Effector memory CD8-positive, alpha-beta T cell (primary cell): ENCODE data around the gene CXCL12.

Source experiments
- ATAC-seq: fragments of 150-1000 bp; cut with Tn5 transposase; replicated peaks from 2 replicates; pipeline ENCODE4 v1.10.0; 2021; ENCODE audit warnings: mild to moderate bottlenecking, moderate library complexity
- DNase-seq, 3 experiments: peaks; one replicate each; pipeline ENCODE4 v3.0.0; 2021
- H3K27ac Mint-ChIP-seq, 2 donors: one replicate each; pipeline ENCODE4 v1.8.0; 2022; ENCODE audit warnings: mild to moderate bottlenecking in 2 of 2, mixed read lengths in 2 of 2, moderate library complexity in 2 of 2
- H3K27me3 Mint-ChIP-seq, 2 donors: one replicate each; pipeline ENCODE4 v1.8.0; 2022; ENCODE audit warnings: mixed read lengths in 2 of 2
- H3K36me3 Mint-ChIP-seq: one replicate; pipeline ENCODE4 v1.8.0; 2022; ENCODE audit warnings: mild to moderate bottlenecking, moderate library complexity, mixed read lengths; ENCODE audit not compliant: insufficient read depth
- H3K4me1 Mint-ChIP-seq, 2 donors: one replicate each; pipeline ENCODE4 v1.8.0; 2022; ENCODE audit warnings: low read depth in 2 of 2, mixed read lengths in 2 of 2
- H3K4me3 Mint-ChIP-seq, 2 donors: one replicate each; pipeline ENCODE4 v1.8.0; 2022; ENCODE audit warnings: mild to moderate bottlenecking in 2 of 2, mixed read lengths in 2 of 2, moderate library complexity in 2 of 2
- H3K9me3 Mint-ChIP-seq, 2 donors: one replicate each; pipeline ENCODE4 v1.8.0; 2022; ENCODE audit warnings: mixed read lengths in 2 of 2

The CXCL12 gene

DNA sequence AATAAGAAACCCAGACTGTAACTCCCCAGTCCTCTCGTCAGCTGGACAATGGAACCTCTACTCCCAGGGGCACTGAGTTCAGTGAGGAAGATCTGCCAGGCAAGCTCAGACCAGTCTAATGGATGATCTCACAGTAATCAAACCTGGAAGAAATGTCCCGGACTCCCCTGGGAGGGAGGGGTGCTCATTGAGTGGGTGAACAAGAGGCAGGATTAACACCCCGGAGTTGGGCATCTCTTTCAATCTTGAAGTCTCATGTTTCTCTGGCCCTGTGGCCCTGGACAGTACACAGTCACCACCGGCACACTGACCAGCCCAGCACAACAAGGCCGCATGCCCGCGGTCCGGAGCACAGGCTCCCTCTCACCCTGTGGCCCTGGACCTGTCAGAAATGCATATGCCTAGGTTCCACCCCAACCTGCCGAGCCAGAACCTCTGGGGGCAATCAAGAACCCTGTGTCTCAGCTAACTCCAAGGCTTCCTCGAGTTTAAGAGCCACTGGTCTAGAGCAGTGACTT, 27.8 kb downstream of the CXCL12 start:
- H3K27me3 Mint-ChIP-seq = peaks cover 31 to 46% of the 10 kb centered on the region in 2 donors
- H3K36me3 Mint-ChIP-seq = no peaks in the 10 kb centered on the region
- ATAC-seq = no peak
- no peaks in the 10 kb centered on the region for H3K9me3 Mint-ChIP-seq
- DNase-seq = no peak
- H3K4me1 Mint-ChIP-seq = no peaks in the 10 kb centered on the region
- no peak overlapping the region for H3K4me3 Mint-ChIP-seq
- H3K27ac Mint-ChIP-seq = no peak overlapping the region

DNA sequence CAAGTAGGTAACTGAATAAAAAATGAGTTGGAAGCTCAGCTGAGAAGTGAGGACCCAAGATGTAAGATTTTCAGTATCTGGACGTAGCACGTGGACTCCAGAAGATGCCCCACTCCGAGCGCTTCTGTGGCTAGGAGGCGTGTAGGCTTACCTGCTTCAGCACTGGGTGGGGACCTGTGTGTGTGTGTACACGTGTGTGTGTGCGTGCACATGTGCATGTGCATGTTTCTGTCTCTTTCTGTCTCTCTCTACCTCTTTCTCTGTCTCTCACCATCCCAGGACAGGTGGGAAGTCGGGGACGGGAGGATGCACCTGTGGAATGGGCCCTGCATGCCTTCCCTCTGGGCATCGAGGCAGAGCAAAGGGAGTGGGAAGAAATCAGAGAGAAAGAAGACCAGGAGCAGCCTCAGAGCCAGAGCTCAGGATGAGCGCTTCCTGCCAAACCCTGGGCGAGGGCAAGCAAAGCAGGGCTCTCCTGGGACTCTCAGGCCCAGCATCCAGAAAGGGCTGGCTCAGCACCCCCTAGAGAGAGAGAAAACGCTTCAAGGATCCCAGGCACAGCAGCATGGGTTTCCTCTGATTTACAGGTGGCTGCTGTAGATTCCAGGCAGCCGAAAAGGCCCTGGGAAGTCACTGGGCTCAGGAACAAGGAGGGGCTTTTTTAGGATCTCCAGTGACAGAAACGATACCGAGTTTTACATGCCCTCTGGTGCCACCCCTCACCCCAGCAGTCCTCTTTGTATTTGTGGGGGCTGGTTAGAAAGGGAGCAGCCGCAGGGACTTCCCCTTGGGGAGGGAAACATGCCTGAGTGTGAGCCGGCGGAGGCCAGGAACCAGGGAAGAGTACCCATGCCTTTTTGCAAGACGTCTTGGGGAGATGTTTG, 28.5 kb downstream of the CXCL12 start:
- Mint-ChIP-seq H3K27me3 (peaks cover 31 to 42% of the 10 kb centered on the region in 2 donors), H3K4me1 (no peaks in the 10 kb centered on the region), H3K27ac (no peak overlapping the region), H3K4me3 (no peak overlapping the region), H3K36me3 (no peaks in the 10 kb centered on the region), H3K9me3 (no peaks in the 10 kb centered on the region)
- DNase-seq (no peak), ATAC-seq (no peak)

DNA sequence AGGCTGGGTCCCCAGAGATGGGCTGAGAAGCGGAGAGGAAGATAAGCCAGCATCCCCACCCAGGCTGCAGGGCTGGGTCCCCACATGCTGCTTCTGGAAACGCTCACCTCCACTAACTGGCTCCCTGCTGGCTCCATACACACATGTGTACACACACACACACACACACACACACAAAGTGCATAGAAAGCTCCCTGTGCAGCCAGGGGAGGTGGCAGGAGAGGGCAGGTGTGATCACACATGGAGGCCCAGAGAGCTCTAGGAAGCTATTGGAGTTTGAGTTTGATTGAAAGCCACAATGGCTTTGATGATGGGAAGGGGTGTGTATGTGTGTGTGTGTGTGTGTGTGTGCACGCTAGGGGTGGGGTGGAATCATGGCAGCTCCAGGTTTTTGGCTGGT, 29.3 kb downstream of the CXCL12 start:
- Mint-ChIP-seq H3K27me3 (peaks cover 31 to 38% of the 10 kb centered on the region in 2 donors), H3K9me3 (no peaks in the 10 kb centered on the region), H3K27ac (no peak overlapping the region), H3K4me3 (no peak overlapping the region), H3K36me3 (no peaks in the 10 kb centered on the region), H3K4me1 (no peaks in the 10 kb centered on the region)
- DNase-seq (no peak), ATAC-seq (no peak)

DNA sequence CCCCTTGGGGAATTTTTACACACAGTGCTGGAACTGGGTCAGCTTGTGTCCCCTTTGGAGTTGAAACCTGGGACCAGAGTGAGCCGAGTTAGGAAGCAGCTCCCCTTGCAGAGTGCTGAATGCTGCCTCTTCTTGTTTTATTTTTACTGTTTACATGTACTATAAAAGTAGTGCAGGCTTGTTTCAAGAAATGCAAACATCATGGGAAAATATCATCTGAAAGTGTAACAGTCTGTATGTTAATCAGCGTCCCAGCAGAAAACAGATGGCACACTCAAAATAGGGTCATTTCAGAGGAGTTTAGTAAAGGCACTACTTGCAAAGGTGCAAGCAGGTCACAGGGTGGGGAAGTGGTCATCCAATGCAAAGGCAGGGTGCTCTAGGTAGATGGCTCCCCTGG, 30.1 kb downstream of the CXCL12 start:
- Mint-ChIP-seq H3K36me3 (no peaks in the 10 kb centered on the region), H3K9me3 (no peaks in the 10 kb centered on the region), H3K4me1 (no peaks in the 10 kb centered on the region), H3K4me3 (no peak overlapping the region), H3K27ac (no peak overlapping the region), H3K27me3 (peaks cover 25 to 31% of the 10 kb centered on the region in 2 donors)
- DNase-seq (no peak), ATAC-seq (no peak)

DNA sequence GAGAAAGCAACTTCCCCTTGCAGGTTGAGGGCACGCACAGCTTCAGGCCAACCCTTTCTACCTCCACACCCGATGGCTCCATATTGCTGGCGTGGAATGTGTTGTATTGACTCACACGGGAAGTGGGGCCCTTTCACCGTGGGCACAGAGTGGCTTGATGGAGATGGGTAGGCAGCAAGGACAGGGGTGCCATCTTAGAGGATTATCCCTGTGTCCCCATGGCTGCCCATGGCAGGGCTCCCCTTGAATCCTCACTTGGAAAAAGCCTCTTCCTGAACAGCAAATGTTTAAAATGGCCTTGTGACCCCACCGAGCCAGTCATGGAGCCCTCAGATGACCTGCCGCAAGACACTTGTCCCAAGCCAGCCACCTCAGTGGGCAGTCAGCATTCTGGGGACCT, 31.2 kb downstream of the CXCL12 start:
- DNase-seq = no peak
- peaks cover 24% of the 10 kb centered on the region in 2 donors for H3K27me3 Mint-ChIP-seq
- H3K4me3 Mint-ChIP-seq = no peak overlapping the region
- H3K4me1 Mint-ChIP-seq = no peaks in the 10 kb centered on the region
- no peaks in the 10 kb centered on the region for H3K36me3 Mint-ChIP-seq
- no peak for ATAC-seq
- H3K9me3 Mint-ChIP-seq = no peaks in the 10 kb centered on the region
- H3K27ac Mint-ChIP-seq = no peak overlapping the region

DNA sequence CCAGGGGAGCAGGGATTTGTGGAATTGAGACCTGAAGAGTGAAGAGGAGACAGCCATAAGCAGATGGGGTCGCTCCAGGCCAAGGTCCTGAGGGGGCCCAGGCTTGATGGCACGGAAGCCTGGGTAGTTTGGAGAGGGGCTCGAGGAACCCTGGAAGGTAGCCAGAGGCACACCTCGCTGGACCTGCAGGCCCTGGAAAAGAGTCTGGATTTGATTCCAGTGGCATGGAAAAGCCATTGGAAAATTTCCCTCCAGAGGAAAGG, 31.8 kb downstream of the CXCL12 start:
- H3K27me3 Mint-ChIP-seq = peaks cover 20 to 24% of the 10 kb centered on the region in 2 donors
- no peak for ATAC-seq
- H3K36me3 Mint-ChIP-seq = no peaks in the 10 kb centered on the region
- no peak overlapping the region for H3K4me3 Mint-ChIP-seq
- no peak overlapping the region for H3K27ac Mint-ChIP-seq
- no peak for DNase-seq
- H3K4me1 Mint-ChIP-seq = no peaks in the 10 kb centered on the region
- H3K9me3 Mint-ChIP-seq = no peaks in the 10 kb centered on the region

DNA sequence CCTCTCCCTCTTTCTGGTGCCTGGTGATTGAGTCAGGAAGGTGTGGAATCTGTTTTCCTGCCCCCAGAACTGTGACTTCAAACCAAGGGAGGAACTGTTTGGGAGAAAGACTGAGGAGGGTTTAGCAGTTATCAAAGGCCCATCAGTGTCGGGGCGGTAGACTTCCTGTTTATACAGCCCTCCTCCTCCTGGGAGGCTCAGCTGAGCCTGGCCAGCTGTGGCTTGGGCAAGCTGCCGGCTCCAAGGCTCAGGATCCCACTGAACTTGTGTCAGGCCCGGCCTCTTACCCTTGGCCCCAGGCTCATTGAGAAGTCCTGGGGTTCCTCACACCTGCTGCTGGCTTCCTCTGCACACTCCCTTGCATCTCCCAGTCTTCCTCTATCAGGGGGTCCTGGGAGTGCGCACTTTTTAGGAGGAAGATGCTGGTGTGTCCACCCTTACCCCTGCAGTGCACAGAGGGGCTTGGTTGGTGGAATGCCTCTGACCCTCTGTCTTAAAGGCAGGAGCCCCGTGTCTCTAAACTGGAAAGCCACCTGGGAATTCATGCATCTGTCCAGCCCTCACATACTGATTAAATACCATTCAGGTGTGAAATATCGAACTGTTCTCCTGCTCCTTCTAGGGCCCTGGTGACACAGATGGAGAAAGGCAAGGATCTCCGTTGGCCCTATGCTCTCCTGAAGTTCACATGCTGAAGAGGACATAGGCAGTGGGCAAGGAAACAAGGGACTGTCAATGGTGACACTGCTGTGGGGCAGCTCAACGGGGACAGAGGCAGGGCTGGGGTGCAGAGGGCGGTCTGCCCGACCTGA, 32.4 kb downstream of the CXCL12 start:
- DNase-seq (no peak), ATAC-seq (no peak)
- Mint-ChIP-seq H3K4me3 (no peak overlapping the region), H3K9me3 (no peaks in the 10 kb centered on the region), H3K27ac (no peak overlapping the region), H3K4me1 (no peaks in the 10 kb centered on the region), H3K36me3 (no peaks in the 10 kb centered on the region), H3K27me3 (peaks cover 14 to 24% of the 10 kb centered on the region in 2 donors)

DNA sequence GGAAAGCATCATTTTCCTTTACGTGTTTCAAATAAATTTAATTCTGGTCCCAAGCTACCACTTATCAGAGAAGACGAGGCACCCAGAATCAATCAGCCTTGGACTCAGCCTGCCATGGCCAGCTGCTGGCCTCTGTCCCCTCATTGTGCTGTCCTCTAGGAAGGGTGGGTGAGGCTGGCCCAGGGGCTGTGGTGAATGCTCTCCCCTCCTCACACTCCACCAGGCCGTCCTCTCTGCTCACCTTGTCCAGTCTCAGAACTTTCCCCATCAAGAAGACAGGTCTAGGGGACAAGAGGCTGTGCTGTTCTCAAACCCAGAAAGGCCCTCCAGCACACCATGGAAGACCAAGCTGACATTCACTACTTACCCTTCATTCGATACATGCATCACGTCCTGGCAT, 36.4 kb downstream of the CXCL12 start:
- H3K27me3 Mint-ChIP-seq = peaks cover 17 to 33% of the 10 kb centered on the region in 2 donors
- no peaks in the 10 kb centered on the region for H3K36me3 Mint-ChIP-seq
- DNase-seq (no peak), ATAC-seq (no peak)
- H3K9me3 Mint-ChIP-seq = no peaks in the 10 kb centered on the region
- H3K4me1 Mint-ChIP-seq = peaks cover 0 to 2% of the 10 kb centered on the region in 2 donors
- H3K4me3 Mint-ChIP-seq = no peak overlapping the region
- no peak overlapping the region for H3K27ac Mint-ChIP-seq

DNA sequence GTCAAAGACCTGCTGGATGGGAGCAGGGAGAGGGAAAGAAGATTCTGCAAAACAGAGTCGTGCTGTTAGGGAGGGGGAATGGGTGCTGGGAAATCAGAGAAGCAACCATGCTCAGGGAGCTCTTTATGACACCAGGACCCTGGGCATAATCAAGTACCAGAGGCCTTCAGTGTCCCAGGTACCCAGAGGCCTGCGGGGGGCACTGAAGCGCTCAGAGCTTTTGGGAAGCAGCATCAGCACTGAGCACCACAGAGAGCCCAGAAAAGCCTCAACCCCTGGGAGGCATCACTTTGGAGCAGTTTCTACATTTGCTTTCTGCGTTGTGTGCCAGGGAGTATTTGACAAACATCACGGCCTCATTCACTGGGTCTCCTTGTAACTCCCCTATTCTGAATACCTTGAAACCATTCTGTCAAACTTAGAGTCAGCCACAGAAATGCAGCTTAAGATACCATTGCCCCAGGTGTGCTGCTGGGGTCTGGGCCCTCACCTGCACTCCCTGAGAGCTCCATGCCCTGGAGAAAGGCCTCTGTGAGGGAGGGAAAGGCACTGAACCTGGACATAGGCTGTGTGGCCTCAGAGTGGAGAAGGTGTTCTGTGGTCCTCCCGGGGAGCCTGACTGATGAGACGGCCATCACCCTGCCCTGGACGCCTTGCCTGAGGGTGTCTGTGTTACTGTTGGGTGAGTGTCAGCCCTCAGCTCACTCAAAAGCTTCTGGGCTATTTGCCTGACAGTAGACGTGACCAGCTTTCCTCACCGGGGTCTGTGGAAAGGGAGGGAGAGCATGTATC, 37.1 kb downstream of the CXCL12 start:
- Mint-ChIP-seq H3K4me1 (peaks cover 0 to 2% of the 10 kb centered on the region in 2 donors), H3K27ac (no peak overlapping the region), H3K9me3 (no peaks in the 10 kb centered on the region), H3K4me3 (no peak overlapping the region), H3K27me3 (peaks cover 17 to 33% of the 10 kb centered on the region in 2 donors), H3K36me3 (no peaks in the 10 kb centered on the region)
- no peak for DNase-seq
- ATAC-seq = no peak

DNA sequence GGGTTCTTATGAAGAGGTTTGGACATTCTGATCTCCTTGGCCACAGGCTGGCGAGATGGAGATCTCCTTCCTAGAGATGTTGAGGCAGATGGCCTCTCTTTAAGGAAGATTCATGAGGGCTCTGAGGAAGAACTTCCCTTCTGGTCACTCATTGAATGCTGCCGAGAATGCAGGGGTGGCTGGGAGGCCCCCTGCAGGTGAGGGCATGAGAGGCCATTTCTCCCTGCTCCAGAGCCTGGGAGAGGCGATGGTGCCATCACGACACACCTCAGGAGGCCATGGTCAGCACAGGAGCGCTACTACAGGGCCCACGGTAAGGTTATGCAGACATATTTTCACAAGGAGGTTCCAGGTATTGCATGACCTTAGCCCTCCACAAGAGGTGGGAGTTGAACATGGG, 40.2 kb downstream of the CXCL12 start:
- Mint-ChIP-seq H3K4me1 (peaks cover 0 to 2% of the 10 kb centered on the region in 2 donors), H3K4me3 (no peak overlapping the region), H3K9me3 (no peaks in the 10 kb centered on the region), H3K27ac (no peak overlapping the region), H3K27me3 (peaks cover 20 to 30% of the 10 kb centered on the region in 2 donors), H3K36me3 (no peaks in the 10 kb centered on the region)
- no peak for DNase-seq
- ATAC-seq = no peak

DNA sequence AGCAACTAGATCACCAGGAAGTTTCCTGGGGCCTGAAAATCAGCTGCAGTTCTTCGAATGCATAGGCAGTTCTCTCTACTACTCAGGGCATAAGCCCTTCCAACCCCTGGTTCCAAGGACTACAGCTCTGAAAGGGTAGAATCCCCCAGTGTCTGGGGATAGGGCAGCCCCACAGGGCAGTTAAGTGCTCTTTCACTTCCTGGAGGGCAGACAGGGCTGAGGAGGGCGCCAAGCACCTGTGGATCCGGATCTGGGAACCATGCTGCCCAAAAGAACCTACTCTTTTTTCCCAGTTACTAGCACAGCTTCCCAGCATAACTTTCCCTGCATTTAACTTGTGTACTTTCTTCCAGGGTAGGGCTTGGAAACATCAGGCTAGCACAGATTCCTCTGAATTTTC, 41.1 kb downstream of the CXCL12 start:
- Mint-ChIP-seq H3K36me3 (no peaks in the 10 kb centered on the region), H3K4me1 (peaks cover 0 to 2% of the 10 kb centered on the region in 2 donors), H3K27me3 (peaks cover 20 to 33% of the 10 kb centered on the region in 2 donors), H3K4me3 (no peak overlapping the region), H3K27ac (no peak overlapping the region), H3K9me3 (no peaks in the 10 kb centered on the region)
- ATAC-seq (no peak), DNase-seq (no peak)

DNA sequence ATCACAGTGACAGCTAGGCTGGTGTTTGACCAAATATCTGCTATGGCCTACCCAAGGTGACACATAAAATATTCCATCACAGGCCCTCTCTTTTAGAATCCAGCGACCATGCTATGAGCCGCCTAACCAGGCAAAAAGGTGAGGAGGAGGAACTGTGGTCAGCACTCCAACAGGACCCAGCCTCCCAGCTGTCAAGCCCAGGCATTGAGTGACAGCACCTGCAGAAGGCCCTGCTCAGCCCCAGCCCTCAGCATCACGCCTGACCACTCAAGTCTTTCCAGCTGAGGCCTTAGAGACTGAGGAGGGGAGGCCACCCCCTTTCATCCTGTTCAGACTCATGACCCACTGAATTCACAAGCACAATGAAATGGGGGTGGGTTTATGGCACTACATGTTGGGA, 43.0 kb downstream of the CXCL12 start:
- Mint-ChIP-seq H3K4me3 (no peak overlapping the region), H3K4me1 (peaks cover 0 to 2% of the 10 kb centered on the region in 2 donors), H3K27ac (no peak overlapping the region), H3K9me3 (no peaks in the 10 kb centered on the region), H3K36me3 (no peaks in the 10 kb centered on the region), H3K27me3 (peaks cover 20 to 33% of the 10 kb centered on the region in 2 donors)
- ATAC-seq (no peak), DNase-seq (no peak)

DNA sequence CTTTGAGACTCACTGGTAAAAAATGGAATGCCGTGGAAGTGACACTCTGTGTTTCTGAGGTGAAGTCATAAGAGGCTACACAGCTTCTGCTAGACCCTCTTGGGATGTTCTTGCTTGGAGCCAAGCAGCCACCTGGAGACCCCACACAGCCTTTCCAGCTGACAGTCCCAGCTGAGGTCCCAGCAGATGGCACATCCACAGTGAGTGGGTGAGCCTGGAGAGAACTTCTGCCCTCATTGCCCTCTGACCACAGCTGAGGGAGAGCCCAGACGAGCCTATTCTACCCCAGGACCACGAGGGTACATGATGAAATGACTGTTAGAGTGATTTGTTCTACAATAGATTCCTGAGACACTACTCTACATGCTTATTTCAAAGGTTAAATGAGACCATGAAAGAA, 44.3 kb downstream of the CXCL12 start:
- ATAC-seq = no peak
- peaks cover 20 to 25% of the 10 kb centered on the region in 2 donors for H3K27me3 Mint-ChIP-seq
- no peak overlapping the region for H3K27ac Mint-ChIP-seq
- H3K4me1 Mint-ChIP-seq = no peaks in the 10 kb centered on the region
- H3K9me3 Mint-ChIP-seq = no peaks in the 10 kb centered on the region
- no peaks in the 10 kb centered on the region for H3K36me3 Mint-ChIP-seq
- no peak for DNase-seq
- no peak overlapping the region for H3K4me3 Mint-ChIP-seq
